GM19455 (cell line): ENCODE results near the gene CAPN8.

ENCODE experiments used
- ATAC-seq: cut with Tn5 transposase; IDR thresholded peaks from one replicate; pipeline ENCODE4 v1.9.1; 2021; ENCODE audit not compliant: unreplicated experiment

CAPN8 gene

GRCh38 chr1:223702735-223703667 lies 37.5 kb upstream of the CAPN8 start:
- ATAC-seq: no peak

- no peak for ATAC-seq
These were observed 35.6 kb upstream of the CAPN8 start for GRCh38 chr1:223700942-223701637.

GRCh38 chr1:223700388-223700918 lies 35.0 kb upstream of the CAPN8 start:
- no peak for ATAC-seq

DNA sequence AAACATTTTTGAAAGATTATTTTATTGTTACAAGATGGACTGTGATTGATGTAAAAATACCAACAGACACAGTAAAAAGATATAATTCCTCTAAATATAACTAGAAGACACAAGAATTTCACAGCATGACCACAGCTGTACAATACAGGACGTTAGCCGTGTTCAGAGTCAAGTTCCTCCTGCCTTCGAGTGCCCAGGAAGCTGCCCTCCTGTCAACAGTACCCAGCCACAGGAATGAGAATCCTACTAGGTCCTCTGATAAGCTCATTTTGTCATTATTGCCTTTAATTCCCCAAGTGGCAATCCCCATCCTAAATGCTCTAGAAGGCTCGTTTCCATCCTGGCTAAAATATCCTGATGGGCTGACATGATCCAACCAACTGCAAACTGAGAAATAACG lies 30.4 kb upstream of the CAPN8 start:
- ATAC-seq: no peak

- no peak for ATAC-seq
These were observed 29.6 kb upstream of the CAPN8 start for GRCh38 chr1:223695014-223695548.

GRCh38 chr1:223691121-223691520 lies 25.6 kb upstream of the CAPN8 start:
- no peak for ATAC-seq

GRCh38 chr1:223684488-223684792 lies 18.9 kb upstream of the CAPN8 start:
- ATAC-seq: no peak

DNA sequence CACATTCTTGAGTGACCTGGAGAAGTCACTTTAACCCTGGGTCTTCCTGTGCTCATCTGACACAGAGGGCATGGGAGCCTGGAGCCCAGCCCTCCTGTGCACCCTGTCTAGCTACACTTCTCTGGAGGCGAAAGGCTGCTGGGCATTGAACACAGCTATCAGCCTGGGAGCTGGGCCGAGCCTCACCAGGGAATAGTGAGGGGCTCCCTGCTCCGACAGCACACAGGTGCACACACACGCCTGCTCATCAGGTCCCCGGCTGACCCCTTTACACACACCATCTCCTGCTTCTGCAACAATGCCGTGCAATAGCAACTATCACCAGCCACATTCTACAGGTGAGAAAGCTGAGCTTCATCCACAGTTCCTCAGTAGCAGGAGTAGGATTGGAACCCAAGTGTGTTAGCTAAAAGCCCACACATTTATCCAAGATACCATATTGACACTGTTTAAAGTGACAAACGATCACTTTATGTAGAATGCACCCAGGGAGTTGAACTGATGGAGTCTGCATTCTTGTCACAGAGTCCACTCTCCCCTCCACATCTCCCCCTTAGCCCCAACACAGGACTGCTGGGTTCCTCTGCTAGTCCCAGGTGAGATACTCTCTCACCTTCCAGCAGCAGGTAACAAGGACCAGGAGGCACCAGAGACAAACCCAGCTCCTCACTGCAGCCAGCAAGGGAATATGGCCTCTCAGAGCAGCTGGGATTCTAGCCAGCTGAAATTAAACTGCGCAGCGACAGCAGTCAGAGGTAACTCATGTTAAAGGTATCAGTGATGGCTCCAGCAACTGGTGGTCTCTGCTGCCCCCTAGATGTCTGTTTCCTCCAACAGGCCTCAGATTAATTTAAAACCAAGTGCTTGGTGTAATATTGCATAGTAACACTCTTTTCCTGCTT lies 18.3 kb upstream of the CAPN8 start:
- ATAC-seq: peak; percentile 75

DNA sequence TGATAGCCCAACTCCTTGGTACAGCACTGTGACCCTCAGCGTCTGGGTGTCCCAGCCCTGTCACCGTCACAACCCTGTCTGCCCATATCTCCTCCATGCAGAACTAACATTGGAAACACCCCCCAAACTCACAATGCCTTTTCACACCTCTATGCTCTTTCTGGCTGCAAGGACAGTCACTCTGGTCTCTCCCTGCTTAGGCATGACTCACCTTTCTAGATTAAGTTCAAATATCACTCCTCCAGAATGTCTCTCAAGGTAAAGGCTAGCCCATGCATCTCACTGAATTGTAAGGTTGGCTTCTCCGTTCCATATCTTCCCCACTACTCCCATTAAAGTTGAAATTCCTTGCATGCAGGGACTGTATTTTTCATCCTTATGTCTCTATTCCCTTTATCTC lies 17.0 kb upstream of the CAPN8 start:
- no peak for ATAC-seq

DNA sequence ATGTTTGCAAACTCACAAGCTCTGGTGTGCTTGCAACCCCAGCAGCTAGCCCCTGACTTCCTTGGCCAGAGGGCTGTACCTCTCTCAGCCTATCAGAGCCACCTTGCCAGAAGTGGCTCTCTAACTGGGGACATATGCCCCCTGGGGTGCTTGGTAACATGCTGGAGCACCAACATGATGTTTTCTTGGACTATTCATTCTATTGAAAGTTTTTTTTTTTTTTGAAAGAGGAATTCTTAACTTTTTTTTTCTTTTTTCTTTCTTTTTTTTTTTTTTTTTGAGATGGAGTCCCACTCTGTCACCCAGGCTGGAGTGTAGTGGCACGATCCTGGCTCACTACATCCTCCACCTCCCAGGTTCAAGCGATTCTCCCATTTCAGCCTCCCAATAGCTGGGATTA lies 14.7 kb upstream of the CAPN8 start:
- ATAC-seq: no peak

DNA sequence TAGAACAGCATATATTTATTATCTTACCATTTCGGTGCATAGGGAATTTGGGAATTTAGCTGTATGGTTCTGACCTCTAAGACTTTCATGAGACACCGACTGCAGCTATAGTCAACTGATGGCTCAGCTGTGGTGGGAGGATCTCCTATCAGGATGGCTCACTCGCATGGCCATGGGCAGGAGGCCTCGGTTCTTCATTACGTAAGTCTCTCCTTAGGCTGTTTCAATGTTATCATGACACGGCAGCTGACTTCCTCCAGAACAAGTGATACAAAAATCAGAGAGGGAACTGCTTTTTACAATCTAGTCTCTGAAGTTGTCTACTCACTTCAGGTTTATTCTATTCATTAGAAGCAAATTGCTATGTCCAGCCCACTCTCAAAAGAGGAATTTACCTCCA lies 13.3 kb upstream of the CAPN8 start:
- no peak for ATAC-seq

DNA sequence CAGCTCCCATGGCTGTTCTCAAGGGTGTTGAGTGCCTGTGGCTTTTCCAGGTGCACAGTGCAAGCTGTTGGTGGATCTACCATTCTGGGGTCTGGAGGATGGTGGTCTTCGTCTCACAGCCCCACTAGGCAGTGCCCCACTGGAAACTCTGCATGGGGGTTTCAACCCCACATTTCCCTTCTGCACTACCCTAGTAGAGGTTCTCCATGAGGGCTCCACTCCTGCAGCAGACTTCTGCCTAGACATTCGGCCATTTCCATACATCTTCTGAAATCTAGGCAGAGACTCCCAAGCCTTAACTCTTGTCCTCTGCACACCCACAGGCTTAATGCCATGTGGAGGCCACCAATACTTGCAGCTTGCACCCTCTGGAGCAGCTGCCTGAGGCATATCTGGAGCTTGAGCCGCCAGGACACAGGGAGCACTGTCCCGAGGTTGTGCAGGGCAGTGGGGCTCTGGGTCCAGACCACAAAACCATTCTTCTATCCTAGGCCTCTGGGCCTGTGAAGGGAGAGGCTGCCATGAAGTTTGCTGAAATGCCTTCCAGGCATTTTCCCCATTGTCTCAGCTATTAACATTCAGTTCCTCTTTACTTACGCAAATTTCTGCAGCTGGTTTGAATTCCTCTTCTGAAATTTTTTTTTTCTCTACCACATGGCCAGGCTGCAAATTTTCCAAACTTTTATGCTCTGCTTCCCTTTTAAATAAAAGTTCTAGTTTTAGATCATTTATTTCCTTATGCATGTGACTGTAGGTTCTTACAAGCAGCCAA lies 8.8 kb upstream of the CAPN8 start:
- ATAC-seq: no peak

- no peak for ATAC-seq
These were observed 5.1 kb upstream of the CAPN8 start for GRCh38 chr1:223670458-223671159.

DNA sequence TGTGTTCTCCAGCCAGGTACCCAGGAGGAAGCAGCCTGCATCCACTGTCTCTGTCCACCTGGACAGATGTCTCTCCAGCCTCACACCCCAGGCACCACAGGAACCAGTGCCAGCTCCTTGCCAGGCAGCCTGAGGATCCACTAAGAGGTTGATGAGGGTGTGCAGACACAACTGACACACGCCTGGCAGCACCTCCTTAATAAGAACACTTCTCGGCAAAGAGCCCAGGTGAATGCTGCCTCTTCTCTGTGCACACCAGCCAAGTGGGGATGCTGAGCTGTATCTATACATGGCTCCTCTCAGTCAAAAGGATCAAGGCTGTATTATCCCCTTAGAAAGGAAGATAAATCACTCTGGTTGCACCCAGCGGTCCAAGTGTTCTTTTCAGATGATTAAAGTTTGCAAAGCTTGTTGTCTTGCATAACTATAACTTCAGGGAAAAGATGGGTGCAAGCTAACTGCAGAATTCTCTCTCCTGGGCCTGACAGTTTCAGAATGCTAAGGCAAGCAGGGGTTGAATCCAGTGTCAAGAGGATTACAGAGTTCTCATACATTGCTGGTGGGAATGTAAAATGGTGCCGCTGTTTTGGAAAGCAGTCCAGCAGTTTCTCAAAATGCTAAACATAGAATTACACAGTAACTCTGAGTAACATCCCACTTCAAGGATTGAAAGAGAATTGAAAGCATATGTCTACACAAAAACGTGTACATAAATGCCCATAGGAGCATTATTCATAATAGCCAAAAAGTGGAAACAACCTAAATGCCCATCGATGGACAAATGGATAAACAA lies 3.7 kb upstream of the CAPN8 start:
- ATAC-seq: no peak

DNA sequence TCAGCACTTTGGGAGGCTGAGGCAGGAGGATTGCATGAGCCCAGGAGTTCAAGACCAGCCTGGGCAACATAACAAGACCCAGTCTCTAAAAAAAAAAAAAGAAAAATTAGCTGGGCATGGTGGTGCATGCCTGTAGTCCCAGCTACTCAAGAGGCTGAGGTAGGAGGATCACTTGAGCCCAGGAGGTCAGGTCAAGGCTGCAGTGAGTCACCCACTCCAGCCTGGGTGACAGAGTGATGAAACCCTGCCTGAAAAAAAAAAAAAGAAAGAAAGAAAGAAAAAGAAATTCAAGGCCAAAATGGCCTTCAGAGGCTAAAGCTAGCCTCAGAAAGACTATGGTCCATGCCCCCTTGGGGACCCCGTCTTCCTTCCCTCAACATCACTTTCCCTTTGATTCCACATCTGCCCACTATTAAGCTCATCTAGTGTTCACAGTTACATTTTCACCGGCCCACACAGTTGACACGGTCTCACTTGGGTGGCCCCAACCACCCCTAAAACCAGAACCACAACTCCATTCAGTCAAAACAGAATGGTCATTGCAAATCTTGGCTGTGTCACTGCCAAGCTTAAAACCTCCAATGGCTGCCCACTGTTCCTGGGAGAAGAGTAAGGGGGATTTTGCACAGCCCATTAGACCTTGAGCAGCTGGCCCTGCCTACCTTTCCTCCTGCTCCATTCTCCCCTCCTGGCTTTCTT lies 2.1 kb upstream of the CAPN8 start:
- ATAC-seq: no peak

- ATAC-seq: no peak
These were observed 1.4 kb downstream of the CAPN8 start for GRCh38 chr1:223664106-223664505.

DNA sequence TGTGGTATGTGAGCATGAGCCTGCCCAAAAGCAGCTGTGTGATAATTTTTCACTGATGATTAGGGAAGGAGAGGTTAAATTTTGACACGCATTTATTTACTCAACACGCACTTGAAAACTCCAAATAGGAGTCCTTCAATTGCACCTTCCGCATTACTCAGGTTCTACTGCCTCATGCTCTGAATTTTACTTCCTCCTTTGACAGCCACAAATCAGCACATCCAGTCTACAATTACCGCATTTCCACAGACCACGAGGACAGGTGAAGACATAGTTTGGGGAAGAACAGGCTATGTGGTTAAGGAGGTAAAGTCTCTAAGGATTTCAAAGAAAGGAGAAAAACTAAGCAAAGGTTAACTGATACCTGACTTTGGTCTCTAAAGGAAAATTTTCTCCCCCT lies 2.6 kb downstream of the CAPN8 start:
- no peak for ATAC-seq

- ATAC-seq: no peak
These were observed 5.8 kb downstream of the CAPN8 start for GRCh38 chr1:223659711-223660110.
